HG02678 (cell line): ENCODE results near the gene PCSK2.

Source experiments
- ATAC-seq: cut with Tn5 transposase; IDR thresholded peaks from one replicate; pipeline ENCODE4 v1.9.1; 2021; ENCODE audit warnings: mild to moderate bottlenecking, moderate library complexity; ENCODE audit not compliant: unreplicated experiment

PCSK2 gene

DNA sequence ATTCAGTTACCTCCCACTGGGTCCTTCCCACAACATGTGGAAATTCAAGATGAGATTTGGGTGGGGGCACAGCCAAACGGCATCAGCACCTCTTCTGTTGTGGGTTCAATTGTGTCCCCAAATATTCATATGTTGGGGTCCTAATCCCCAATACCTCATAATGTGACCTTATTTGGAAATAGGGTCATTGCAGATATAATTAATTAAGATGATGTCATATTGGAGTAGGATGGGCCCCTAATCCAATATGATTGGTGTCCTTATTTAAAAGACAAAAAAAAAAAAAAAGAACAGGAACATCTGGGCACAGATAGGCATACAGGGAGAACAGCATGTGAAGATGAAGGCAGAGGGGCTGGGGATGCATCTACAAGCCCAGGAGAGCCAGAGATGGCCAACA is 214.9 kb downstream of the PCSK2 start:
- no peak for ATAC-seq

DNA sequence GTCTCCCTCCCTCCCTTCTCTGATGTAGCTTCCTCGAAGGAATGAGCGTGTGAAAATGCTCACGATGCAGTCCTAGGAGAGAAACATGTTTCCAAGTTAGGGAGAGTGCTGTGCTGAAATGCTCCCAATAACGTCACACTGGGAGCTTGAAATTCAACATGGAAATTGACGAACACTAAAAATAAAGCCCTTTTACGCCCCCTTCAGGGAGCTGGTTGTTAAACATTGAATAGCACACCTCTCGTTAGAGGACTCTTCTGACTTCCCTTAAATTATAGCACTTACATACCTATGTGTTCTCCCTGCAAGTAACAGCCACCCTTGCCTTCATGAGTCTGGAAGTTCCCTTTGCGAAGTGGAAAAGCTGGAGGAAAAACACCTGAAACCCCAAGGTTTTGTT is 215.7 kb downstream of the PCSK2 start:
- no peak for ATAC-seq

DNA sequence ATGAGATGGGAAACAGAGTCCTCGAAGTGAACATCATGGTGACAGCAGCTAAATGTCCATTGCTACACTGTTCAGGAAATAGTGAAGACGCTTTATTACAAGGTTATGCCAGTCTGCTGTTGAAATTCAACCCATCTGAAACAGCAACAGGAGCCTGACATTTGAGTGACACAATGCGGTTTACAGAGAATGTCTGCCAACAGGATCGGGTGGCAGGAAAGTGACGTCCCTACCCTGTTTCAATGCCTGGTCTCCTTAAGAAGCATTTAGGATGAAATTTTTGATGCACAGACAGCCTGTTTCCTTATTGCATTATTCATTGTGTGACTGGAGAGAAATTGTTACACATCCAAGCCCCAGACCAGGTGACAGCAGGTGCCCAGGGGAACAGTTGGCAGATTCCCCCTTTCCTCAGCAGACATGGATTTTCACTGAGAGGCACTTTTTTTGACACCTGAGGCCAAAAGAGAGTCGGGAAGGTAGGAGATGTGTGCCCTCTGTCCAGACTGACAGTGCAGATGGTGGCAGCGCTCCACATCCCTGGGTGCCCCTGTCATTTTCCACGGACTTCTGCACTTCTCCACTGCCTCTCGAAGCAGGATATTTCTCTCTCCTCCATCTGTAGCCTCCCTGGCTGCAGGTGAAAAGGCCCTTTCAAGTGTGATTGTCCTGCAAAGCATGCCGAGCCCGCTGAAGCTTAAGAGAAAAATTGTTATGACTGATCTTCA is 216.5 kb downstream of the PCSK2 start:
- ATAC-seq, result no peak

DNA sequence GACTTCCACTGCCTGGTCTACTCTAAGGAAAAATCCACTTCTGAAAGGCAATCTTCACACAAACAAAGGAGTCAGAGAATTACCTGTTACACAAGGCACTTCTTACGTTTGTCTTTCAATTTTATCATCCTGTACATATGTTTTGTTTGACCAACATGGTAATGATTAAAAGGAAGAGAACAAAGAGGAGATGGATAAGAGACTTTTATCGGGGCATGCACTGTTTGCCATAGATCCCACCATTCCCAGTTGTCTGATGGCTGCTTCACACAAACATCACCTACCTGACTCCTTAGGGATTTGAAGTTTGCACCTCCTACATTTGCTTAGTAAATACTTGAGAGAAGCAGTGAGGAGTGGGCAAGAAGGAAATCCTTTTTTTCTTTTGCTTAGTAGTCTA is 217.3 kb downstream of the PCSK2 start:
- ATAC-seq, result no peak

DNA sequence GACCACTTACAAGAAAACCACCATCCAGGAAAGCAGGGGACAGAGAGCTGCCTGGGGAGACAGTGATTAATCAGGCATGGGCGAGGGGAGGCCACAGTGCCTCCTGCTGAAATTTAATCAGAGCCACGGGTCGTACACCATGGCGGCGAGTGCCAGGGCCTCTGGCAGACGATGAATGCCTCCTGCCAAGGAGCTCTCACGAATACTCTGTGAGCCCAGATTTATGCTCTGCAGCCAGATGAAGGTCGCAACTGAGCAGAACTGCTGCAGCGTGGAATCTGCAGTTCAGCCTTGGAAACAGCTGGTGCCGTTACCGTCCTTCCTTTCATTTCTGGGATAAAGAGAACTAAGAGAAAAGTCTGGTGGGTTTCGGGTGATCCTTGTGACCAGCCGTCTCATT is 218.7 kb downstream of the PCSK2 start:
- ATAC-seq, result no peak

DNA sequence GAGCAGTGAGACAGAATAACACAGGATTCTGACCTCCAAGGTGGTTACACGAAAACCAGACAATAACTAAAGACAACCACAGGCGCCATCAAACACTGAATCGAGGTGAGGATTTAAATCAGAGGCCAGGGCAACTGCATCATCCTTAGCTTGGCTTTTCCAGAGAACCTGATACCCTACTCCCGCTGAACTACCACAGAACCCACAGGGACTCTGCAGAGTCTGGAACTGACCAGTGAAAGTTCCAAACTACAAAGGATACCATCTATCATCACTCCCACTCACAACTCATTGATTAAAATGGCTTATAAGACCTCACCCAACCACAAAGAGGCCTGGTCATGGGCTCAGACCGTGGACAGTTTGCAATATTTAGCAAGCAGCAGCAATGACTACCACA is 219.3 kb downstream of the PCSK2 start:
- ATAC-seq, result no peak

DNA sequence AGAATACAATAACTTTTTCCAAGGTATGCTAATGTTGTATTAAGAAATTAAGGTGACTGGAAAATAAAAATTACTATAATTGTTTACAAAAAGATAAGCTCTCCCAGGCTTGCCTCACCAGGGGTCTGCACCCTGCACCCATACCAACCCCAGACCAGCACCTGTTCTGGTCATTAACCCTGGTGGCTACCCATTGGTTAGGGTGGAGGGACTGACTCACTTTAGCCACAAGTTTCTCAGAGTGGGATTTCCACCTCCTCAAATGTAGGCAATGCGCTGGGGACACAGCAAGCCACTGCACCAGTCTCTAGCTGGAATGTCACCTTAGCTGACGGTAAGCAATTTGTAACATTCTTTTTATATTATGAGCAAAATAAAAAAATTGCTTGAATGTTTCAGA is 221.2 kb downstream of the PCSK2 start:
- ATAC-seq, result no peak

DNA sequence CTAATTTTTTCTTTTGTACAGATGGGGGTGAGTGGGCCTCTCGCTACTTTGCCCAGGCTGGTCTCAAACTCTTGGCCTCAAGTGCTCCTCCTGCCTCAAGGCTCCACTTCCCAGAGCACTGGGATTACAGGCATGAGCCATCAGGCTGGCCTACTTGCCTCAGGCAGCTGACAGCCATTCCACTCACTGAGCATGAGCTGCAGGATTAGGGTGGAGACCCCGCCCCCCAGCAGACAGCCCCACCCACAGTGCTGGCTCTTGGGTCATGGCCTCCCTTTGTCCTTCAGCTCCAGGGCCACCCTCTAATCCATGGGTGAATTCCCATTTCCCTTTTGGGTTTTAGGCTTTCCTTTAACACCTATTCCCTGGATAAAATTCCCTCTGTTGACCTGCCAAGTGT is 222.2 kb downstream of the PCSK2 start:
- no peak for ATAC-seq

DNA sequence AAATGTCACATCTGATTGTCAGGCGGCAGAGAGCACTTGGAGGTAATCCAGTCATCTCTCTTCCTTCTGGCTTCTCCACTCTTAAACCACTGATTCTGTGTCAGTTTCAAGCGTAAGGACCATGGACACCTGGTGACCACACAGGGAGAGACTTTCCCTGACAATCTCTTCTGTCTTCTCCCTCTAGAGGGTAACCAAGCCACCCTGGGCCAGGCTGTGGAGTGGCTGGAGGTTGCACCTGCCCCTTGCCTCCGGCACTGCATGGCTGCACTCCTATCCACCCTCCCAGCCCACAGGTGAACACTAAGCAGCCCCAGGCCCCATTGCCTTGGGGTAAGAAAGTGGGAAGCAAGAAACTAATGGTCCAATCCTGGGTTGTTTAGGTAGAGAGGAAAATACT is 225.6 kb downstream of the PCSK2 start:
- ATAC-seq, result no peak

DNA sequence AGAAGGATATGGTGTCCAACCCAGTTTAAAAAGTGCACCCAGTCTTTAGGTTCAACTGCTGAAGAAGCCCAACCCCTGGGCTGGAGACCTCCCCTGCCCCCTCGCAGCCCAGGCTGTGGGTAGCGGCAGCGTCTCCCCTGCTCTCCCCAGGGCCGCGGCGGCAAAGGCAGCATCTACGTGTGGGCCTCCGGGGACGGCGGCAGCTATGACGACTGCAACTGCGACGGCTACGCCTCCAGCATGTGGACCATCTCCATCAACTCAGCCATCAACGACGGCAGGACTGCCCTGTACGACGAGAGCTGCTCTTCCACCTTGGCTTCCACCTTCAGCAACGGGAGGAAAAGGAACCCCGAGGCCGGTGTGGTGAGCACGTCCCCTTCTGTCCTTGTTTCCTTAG is 226.8 kb downstream of the PCSK2 start:
- ATAC-seq, result no peak

DNA sequence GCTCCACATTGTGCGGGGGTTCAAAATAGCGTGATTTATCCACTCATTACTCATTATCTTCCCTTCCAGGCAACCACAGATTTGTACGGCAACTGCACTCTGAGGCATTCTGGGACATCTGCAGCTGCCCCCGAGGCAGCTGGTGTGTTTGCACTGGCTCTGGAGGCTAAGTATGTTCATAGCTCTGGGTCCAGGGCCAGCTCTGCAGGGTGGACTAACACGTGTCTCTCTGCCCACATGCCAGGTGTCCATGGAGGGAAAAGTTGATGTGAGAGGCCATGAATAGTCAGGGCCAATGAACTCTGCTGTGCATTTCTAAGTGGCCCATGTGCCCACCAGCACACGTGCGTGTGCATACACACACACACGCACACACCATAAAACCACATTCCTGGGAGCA is 229.4 kb downstream of the PCSK2 start:
- ATAC-seq, result no peak

DNA sequence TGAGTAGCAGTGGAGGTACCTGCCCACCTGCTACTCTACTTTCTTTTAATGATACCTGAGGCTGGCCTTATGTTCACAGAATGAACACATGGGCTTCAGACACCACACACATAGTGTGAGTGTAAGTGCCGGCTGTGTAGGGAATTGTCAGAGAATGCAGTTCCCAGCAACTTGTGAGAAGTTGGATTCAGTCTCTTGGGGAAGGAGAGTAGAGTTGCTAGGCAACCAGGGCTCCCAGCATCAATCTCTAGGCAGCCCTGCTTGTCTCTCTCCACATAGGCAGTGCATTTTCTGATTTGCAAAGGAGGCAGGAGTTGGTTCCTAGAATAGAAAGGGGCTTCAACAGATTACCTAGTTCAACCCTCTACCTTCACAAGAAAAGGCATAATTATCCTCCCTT is 230.2 kb downstream of the PCSK2 start:
- no peak for ATAC-seq

DNA sequence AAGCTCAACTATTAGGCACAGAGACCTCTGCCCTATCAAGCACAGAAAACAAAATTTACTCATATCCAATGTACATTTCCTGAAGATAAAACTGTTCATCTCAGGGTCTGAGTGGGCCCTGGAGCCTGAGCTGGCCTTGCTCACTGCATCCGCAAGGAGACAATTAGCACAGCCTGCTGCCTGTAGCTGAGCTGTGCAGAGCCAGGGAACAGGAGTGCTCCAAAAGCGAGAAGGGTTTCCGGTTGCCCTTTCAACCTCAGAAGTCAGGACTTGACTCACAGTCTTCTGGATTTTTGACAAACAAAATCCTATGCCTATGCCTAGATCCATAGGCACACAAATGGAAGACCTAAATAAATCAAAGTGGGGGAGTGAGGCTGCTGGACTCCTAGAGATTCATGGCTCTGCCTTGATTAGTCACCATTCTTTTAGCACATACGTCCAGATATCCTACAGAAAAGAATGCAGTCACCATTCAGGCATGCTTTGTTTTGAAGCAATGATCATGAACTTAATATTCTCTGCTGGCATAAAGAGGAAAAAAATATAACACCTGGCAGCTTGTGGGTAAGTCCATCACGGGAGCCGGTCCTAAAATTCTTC is 230.8 kb downstream of the PCSK2 start:
- ATAC-seq, result no peak

DNA sequence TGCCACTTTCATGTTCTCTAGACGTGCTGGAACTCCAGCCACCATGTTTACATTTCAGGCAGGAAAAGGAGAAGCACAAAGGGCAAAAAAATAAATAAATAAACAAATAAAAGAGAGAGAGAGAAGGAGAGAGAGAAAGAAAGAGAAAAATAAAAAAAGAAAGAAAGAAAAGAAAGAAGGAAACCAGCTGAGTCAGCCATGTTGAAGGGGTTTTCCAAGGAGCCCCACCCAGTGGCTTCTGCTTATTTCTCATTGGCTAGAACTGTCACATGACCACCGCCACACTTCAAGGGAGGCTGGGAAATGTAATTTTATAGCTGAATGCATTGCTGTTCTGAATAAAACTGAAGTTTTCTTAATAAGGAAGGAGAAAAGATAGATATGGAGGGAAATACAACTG is 233.3 kb downstream of the PCSK2 start:
- ATAC-seq, result no peak

DNA sequence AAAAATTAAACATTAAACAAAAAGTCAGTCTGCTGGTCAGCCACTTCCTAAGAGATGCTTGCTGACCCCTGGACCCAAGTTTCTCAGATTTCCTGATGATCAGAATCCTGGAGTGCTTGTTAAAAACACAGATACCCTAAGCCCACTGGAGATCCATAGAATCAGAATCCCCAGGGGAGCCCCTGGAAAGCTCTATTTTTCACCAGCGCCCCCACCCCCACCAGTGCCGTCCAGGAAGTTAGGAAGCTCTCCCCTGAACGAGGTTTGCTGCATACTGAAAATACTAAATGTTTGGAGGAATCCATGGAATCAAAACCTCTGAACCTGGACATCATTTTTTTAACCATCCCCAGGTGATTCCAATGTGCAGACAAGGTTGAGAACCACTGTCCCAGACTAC is 235.1 kb downstream of the PCSK2 start:
- no peak for ATAC-seq

DNA sequence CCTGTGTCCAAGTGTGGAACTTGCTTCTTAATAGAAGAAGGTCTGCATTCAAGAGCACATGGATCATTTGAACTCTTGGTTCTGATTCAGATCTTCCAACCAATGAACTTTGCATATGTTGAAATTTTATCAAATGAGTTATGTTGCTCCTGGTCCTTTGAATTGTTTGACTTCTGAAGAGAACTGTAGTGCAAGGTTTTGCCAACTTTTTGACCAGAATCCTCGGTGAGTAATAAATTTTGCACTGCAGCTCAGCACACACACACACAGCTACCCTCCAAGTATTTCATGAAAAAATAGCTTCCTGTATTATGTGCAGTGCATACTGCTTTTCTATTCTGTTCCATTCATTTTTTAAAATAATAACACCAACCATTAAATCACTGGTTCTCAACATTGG is 236.9 kb downstream of the PCSK2 start:
- no peak for ATAC-seq

DNA sequence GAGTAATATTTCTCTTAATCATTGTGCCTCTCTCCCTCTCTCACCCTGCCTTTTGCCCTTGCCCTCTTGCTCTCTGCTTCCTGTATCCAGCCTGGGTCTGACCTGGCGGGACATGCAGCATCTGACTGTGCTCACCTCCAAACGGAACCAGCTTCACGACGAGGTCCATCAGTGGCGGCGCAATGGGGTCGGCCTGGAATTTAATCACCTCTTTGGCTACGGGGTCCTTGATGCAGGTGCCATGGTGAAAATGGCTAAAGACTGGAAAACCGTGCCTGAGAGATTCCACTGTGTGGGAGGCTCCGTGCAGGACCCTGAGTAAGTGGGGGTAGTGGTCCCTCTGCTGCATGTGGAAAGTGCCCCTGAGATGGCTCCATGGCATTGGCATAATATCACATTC is 238.4 kb downstream of the PCSK2 start:
- no peak for ATAC-seq

DNA sequence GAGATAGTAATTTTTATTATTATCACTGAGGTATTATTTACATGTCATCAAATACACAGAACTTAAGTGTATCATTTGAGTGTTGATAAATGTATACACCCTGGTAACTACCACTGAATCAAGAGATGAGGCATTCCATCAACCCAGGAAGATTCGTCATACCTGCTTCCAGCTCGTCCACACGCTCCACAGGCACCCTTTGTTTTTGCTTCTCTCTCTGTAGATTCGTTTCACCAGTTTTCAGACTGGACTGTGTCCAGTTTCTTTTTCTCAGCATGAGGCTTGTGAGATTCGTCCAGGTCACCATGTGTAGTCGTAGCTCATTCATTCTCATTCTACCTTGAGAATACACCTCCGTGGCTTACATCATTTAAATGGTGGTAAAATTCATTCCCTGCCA is 239.8 kb downstream of the PCSK2 start:
- no peak for ATAC-seq

DNA sequence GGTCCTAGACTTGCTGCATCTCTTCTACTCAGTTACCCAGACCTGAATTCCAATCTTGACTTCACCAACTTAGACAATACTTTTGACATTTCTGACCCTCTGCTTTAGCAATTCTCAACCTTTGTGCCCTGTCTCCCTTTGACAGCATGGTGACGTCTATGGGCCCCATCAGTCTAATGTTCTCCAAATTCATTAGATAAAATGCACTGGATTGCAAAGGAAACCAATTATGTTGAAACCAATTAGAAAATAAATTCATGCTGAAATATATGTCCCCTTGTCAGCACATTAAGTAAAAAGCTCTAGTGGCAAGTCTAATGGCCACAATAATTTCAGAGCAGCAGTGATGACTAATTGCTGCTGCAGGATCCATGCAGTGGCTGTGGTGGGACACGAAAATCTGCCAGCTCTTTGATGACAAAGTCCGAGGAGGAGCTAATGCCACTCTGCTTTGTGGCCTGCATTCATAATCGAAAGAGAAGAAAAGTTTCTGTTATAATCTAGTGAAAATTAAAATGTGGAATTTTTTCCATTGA is 240.3 kb downstream of the PCSK2 start:
- no peak for ATAC-seq

DNA sequence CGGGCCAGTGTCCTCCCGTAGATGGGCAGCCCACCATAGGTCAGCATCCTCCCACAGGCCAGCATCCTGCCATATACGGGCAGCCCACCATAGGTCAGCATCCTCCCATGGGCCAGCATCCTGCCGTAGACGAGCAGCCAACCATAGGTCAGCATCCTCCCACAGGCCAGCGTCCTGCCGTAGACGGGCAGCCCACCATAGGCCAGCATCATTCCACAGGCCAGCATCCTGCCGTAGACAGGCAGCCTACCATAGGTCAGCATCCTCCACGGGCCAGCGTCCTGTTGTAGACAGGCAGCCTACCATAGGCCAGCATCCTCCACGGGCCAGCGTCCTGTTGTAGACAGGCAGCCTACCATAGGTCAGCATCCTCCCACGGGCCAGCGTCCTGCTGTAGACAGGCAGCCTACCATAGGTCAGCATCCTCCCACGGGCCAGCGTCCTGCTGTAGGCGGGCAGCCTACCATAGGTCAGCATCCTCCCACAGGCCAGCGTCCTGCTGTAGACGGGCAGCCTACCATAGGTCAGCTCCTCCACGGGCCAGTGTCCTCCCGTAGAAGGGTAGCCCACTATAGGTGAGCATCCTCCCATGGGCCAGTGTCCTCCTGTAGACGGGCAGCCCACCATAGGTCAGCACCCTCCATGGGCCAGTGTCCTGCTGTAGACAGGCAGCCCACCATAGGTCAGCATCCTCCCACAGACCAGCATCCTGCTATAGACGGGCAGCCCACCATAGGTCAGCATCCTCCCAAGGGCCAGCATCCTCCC is 241.4 kb downstream of the PCSK2 start:
- no peak for ATAC-seq

DNA sequence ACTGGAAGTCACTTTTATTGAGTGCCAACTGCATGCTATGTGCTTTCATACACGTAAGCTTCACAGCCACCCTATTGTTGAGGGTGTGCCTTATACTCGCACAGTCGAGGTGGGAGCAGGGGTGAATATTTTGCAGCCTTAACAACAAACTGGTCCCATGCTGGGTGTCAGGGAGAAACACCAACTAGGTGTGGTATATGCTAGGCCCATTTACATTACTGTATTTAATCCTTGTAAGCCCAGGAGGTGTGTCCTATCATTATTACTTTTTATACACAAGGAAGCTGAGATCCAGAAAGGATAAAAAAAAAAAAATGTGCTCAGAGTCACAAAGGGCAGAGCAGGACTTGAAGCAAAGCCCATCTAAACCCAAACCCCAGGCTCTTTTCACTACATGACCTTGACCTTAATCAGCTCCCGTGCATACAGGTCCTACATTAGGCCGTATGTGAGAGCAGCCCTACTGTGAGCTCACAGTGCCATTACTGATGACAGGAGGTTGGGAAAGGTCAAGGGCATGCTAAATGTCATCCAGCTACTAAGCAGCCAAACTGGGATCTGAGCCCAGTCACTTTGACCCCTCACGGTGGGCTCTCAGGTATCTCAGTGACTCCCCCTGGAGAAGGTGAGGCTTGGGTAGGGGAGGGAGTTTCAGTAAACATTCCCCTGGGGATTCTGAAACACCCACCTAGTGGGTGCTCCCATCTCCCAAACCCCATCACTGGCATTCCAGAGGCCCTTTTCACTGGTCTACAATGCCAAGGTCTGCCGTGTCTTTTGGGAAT is 242.6 kb downstream of the PCSK2 start:
- ATAC-seq, result no peak
